ENCODE data around the gene SNTG2. TPM values are rescaled to one million over a fixed set of nuclear protein-coding genes. Genes with fewer than 3 reads are reported as not detected.

Gene SNTG2
- total and polyA plus RNA-seq, 10 of the 15 experiments (the other 5 are each of a cell fraction or from before 2014, with no cell fraction given) = not detected

DNA sequence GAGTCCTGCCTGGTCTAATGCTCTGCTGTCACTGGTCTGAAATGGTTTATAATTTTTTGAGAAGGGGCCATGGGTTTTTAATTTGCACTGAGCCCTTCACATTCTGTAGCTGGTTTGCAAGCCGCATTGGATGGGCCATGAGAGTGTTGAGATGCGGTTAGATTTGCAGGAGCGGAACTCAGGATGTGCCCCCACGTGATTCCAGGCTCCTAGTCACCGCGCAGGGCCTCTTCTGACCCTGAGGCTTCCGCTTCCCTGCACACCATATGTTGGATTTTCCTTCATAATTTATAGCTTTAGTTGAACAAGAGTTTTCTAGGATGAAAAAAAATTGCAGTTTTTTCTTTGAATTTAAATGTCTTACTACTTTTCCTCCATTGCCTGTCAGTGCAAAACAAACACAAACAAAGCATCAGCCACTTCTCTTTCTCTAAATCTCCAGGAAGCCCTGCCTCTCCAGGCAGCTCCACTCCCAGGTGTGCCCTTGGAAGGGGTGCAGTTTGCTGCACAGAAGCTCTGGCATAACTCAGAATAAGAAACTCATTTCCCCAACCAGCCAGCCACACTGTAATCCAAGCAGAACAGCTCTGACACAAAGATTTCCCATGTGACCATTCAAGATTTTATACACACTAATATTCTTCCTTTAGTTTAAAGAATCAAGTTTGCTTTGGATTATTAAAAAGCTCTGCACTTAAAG, 444.2 kb downstream of the SNTG2 start:
- Histone ChIP-seq H2AFZ (ENCODE audit: control insufficient read depth, low read depth, low read length) (no peak overlapping the region), H3K4me2 (ENCODE audit: control insufficient read depth, insufficient read depth) (no peak overlapping the region), H3K27me3 (replicated peaks in 1 of 2; ENCODE audit: control insufficient read depth in 2 of 2, insufficient read depth in 2 of 2, low read length in 1 of 2) (no peaks in the 10 kb centered on the region), H3K9ac (ENCODE audit: control insufficient read depth, insufficient read depth, low read length) (no peak overlapping the region), H3K9me3 (replicated peaks; ENCODE audit: control insufficient read depth, insufficient read depth, low read length) (no peaks in the 10 kb centered on the region), H3K36me3 (ENCODE audit: control insufficient read depth in 2 of 2, insufficient read depth in 2 of 2, low read length in 1 of 2) (no peaks in the 10 kb centered on the region), H3K79me2 (ENCODE audit: control insufficient read depth, insufficient read depth, low read length) (no peaks in the 10 kb centered on the region), H3K27ac (ENCODE audit: control insufficient read depth, insufficient read depth) (no peak overlapping the region), H3K4me3 (no peak overlapping the region), H4K20me1 (ENCODE audit: control insufficient read depth, insufficient read depth) (no peaks in the 10 kb centered on the region), H3K4me1 (ENCODE audit: control insufficient read depth, insufficient read depth, low read length) (no peaks in the 10 kb centered on the region)
- TF ChIP-seq, protein P1, sequence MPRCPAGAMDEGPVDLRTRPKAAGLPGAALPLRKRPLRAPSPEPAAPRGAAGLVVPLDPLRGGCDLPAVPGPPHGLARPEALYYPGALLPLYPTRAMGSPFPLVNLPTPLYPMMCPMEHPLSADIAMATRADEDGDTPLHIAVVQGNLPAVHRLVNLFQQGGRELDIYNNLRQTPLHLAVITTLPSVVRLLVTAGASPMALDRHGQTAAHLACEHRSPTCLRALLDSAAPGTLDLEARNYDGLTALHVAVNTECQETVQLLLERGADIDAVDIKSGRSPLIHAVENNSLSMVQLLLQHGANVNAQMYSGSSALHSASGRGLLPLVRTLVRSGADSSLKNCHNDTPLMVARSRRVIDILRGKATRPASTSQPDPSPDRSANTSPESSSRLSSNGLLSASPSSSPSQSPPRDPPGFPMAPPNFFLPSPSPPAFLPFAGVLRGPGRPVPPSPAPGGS (IDR thresholded peaks at IDR 0.05; ENCODE audit: borderline replicate concordance, insufficient read depth, low read depth, low read length, poor library complexity, severe bottlenecking) = no peak
- TF ChIP-seq, protein P2, sequence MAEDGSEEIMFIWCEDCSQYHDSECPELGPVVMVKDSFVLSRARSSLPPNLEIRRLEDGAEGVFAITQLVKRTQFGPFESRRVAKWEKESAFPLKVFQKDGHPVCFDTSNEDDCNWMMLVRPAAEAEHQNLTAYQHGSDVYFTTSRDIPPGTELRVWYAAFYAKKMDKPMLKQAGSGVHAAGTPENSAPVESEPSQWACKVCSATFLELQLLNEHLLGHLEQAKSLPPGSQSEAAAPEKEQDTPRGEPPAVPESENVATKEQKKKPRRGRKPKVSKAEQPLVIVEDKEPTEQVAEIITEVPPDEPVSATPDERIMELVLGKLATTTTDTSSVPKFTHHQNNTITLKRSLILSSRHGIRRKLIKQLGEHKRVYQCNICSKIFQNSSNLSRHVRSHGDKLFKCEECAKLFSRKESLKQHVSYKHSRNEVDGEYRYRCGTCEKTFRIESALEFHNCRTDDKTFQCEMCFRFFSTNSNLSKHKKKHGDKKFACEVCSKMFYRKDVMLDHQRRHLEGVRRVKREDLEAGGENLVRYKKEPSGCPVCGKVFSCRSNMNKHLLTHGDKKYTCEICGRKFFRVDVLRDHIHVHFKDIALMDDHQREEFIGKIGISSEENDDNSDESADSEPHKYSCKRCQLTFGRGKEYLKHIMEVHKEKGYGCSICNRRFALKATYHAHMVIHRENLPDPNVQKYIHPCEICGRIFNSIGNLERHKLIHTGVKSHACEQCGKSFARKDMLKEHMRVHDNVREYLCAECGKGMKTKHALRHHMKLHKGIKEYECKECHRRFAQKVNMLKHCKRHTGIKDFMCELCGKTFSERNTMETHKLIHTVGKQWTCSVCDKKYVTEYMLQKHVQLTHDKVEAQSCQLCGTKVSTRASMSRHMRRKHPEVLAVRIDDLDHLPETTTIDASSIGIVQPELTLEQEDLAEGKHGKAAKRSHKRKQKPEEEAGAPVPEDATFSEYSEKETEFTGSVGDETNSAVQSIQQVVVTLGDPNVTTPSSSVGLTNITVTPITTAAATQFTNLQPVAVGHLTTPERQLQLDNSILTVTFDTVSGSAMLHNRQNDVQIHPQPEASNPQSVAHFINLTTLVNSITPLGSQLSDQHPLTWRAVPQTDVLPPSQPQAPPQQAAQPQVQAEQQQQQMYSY (CRISPR knock-in tag; IDR thresholded peaks at IDR 0.05) = no peak
- no peak for TF ChIP-seq TARDBP (IDR thresholded peaks at IDR 0.05; ENCODE audit: borderline replicate concordance)
- no peak for TF ChIP-seq ELK1 (IDR thresholded peaks at IDR 0.05; ENCODE audit: low read depth, low read length)
- TF ChIP-seq RUNX3 (IDR thresholded peaks at IDR 0.05; ENCODE audit: low read length) = no peak
- TF ChIP-seq KDM1A (IDR thresholded peaks at IDR 0.05; ENCODE audit: borderline replicate concordance) = no peak
- TF ChIP-seq NFYA (IDR thresholded peaks at IDR 0.05; ENCODE audit: borderline replicate concordance, low read depth, low read length) = no peak
- CTCF ChIA-PET = no interaction called here
- FAIRE-seq (no peak), DNase-seq (ENCODE audit: low read depth, low spot score) (no peak), ATAC-seq (no peak)
- RAD21 ChIA-PET (ENCODE audit: unreplicated experiment) = no interaction called here
- SMC1A ChIA-PET (ENCODE audit: uncharacterized antibody, unreplicated experiment) = no interaction called here
- intact Hi-C loops (cut with micrococcal nuclease; ENCODE audit: unreplicated experiment) (no loop called here), in situ Hi-C loops (cut with MboI) (no loop called here)
- 59% methylated on average over 7 of the region's 7 CpGs for WGBS (ENCODE audit: insufficient coverage, insufficient replicate concordance, low lambda C conversion rate, missing lambda C conversion rate)
- POLR2A ChIA-PET = no interaction called here
- no TSS peak for BruUV-seq (replicated peaks)
